22Rv1 (cell line): ENCODE measurements around the gene POLR2J.

Experiments
- H3K27ac ChIP-seq: fragments of 450-650 bp; 2 replicates; pipeline ENCODE4 v1.5.1; 2017
- ZFX ChIP-seq: fragments of 450-650 bp; IDR thresholded peaks from 2 replicates; pipeline ENCODE4 v1.6.1; 2017; ENCODE audit warnings: antibody characterized with exemption, borderline replicate concordance
- TF ChIP-seq, protein P1 (sequence below): fragments of 450-650 bp; IDR thresholded peaks from 2 replicates; pipeline ENCODE4 v1.5.1; 2017; ENCODE audit warnings: mild to moderate bottlenecking

Gene POLR2J

DNA sequence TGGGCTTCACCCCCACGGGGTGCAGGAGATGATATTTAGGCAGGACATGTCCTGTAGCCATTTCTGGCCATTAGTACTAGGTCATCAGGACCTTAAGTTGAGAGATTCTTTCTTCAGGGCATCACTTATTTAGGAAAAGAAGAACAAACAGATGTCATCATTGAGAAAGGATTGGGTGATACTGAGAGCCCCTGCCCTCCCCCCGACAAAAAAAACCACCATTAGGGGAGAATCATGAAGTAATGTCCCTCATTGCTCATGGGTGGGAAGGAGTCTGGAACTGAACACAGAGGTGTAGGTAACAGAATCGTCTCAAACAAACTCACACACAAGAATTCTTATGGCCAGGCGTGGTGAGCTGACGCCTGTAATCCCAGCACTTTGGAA lies 51.7 kb downstream of the POLR2J start:
- no peak for TF ChIP-seq ZFX
- TF ChIP-seq, protein P1, sequence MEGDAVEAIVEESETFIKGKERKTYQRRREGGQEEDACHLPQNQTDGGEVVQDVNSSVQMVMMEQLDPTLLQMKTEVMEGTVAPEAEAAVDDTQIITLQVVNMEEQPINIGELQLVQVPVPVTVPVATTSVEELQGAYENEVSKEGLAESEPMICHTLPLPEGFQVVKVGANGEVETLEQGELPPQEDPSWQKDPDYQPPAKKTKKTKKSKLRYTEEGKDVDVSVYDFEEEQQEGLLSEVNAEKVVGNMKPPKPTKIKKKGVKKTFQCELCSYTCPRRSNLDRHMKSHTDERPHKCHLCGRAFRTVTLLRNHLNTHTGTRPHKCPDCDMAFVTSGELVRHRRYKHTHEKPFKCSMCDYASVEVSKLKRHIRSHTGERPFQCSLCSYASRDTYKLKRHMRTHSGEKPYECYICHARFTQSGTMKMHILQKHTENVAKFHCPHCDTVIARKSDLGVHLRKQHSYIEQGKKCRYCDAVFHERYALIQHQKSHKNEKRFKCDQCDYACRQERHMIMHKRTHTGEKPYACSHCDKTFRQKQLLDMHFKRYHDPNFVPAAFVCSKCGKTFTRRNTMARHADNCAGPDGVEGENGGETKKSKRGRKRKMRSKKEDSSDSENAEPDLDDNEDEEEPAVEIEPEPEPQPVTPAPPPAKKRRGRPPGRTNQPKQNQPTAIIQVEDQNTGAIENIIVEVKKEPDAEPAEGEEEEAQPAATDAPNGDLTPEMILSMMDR = no peak
- no peak overlapping the region for H3K27ac ChIP-seq

GRCh38 chr7:102426268-102427018 lies 52.3 kb downstream of the POLR2J start:
- TF ChIP-seq, protein P1 = no peak
- TF ChIP-seq ZFX = no peak
- peak overlapping the region; percentile 12; the same call in 1 of the 2 replicates for H3K27ac ChIP-seq

DNA sequence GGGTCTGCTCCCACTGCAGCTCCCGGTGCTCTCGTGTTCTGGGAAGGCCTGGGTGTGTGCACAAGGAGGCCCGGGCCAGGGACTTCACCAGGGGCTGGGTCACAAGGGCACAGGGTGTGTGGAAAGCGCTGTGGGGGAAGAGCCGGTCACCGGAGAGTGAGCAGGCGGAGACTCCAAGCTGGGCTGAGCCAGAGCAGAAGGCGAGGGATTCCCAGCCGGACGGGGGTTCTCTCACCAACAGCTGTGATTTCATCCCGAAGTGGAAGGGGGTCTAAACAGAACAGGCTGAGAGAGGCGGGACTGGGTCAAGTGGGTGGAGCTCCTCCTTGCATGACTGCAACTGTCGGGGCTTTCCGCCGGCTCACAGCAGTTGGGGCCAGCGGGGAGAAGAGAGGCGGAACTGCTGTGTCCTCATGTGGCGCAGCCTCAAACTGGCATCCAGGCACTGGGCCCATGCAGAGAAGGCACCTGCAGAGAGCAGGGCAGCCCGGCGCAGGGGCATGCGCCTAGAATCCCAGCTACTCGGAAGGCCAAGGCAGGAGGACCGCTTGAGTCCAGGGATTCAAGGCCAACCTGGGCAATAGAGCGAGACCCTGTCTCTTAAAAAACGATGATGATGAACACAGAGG lies 53.0 kb downstream of the POLR2J start:
- no peak overlapping the region for H3K27ac ChIP-seq
- TF ChIP-seq ZFX = no peak
- TF ChIP-seq, protein P1 = no peak

DNA sequence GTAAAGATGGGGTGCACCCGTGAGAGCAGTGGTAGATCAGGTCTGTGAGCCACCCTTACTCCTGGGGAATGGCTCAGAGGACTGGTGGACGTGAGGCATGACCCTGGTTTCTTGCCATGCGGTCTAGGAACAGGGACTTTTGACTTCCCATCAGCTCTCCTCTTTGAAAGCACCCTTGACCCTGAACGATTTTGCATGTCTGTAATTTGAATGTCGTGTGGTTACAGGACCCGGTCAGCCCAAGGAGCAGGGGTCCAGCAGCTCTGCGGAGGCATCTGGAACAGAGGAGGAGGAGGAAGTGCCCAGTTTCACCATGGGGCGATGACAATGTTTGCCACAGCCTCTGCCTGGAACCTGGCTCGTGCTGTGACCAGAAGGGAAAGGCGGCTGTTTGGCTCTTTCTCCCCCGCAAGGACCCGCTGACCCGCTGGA lies 53.9 kb downstream of the POLR2J start:
- H3K27ac ChIP-seq = no peak overlapping the region
- no peak for TF ChIP-seq ZFX
- TF ChIP-seq, protein P1 = no peak

GRCh38 chr7:102424129-102424551 lies 54.6 kb downstream of the POLR2J start:
- TF ChIP-seq, protein P1 = no peak
- no peak for TF ChIP-seq ZFX
- no peak overlapping the region for H3K27ac ChIP-seq
